HCT116 (cell line): ENCODE results near the gene MMS22L. TPM values are rescaled to one million over a fixed set of nuclear protein-coding genes. Genes with fewer than 3 reads are reported as not detected.

Source experiments
- ATAC-seq: fragments of 200-7000 bp; cut with Tn5 transposase; 2 replicates; pipeline ENCODE4 v1.9.1; 2020; ENCODE audit warnings: mild to moderate bottlenecking, moderate library complexity
- BruUV-seq: library from RNA; stranded (reverse); fragments of 400-500 nt; replicated peaks from 2 replicates; lab custom pipeline; 2021; lab: Mats Ljungman, UMichigan
- CTCF ChIA-PET: fragments of 300-600 bp; sonication (Branson Sonifier 250); formaldehyde crosslinking; loops from one replicate; lab custom pipeline; 2021; ENCODE audit warnings: antibody characterized with exemption; lab: Charles Lee
- POLR2A ChIA-PET: fragments of 300-600, 350-600 bp; sonication (Branson Sonifier 250); formaldehyde crosslinking; loops from one replicate; lab custom pipeline; 2021; ENCODE audit warnings: antibody characterized with exemption; lab: Charles Lee
- RAD21 ChIA-PET, 2 experiments: fragments of 300-600 bp; sonication (Branson Sonifier 250); formaldehyde crosslinking; loops; one replicate each; lab custom pipeline; 2023; ENCODE audit warnings: low total read pairs in 2 of 2; ENCODE audit not compliant: uncharacterized antibody in 2 of 2, unreplicated experiment in 2 of 2, low non-redundant PET in 1 of 2; lab: Charles Lee
- DNase-seq: peaks from one replicate; pipeline ENCODE4 v3.0.0-alpha.2; 2010; ENCODE audit warnings: low read depth, low spot score
- H2AFZ ChIP-seq: fragments of 200-600 bp; shearing (Covaris generic), sonication (generic); 2 replicates; pipeline ENCODE4 v1.6.1; 2017; ENCODE audit warnings: low read depth, mixed run types, mixed read lengths, antibody characterized with exemption, low read length; ENCODE audit not compliant: poor library complexity, severe bottlenecking
- H3K27ac ChIP-seq: 2 replicates; pipeline ENCODE4 v1.5.1; 2012; ENCODE audit warnings: low read depth, low read length
- H3K27me3 ChIP-seq: fragments of 200-600 bp; sonication (generic); 2 replicates; pipeline ENCODE4 v1.6.1; 2016; ENCODE audit warnings: mixed run types, low read length, mixed read lengths; ENCODE audit not compliant: insufficient read depth
- H3K36me3 ChIP-seq, 2 experiments: fragments of 200-500 bp in 1 of 2; fragments of 200-600 bp in 1 of 2; sonication (Bioruptor generic) in 1 of 2; sonication (generic) in 1 of 2; 2 replicates each; pipeline versions ENCODE4 v1.5.1 to v1.6.1; 2014 to 2016; ENCODE audit warnings: low read length in 2 of 2, inconsistent platforms in 1 of 2, mixed read lengths in 1 of 2, mixed run types in 1 of 2; ENCODE audit not compliant: insufficient read depth in 2 of 2, control insufficient read depth in 1 of 2
- H3K4me1 ChIP-seq, 2 experiments: fragments of 200-600 bp in 1 of 2; sonication (generic) in 1 of 2; 2 replicates each; pipeline versions ENCODE4 v1.5.1 to v1.6.1; 2012 to 2017; ENCODE audit warnings: low read length in 2 of 2, inconsistent platforms in 1 of 2, mild to moderate bottlenecking in 1 of 2, mixed read lengths in 1 of 2, mixed run types in 1 of 2, moderate library complexity in 1 of 2; ENCODE audit not compliant: insufficient read depth in 2 of 2, control insufficient read depth in 1 of 2
- H3K4me2 ChIP-seq: fragments of 200-600 bp; sonication (generic); 2 replicates; pipeline ENCODE4 v1.6.1; 2017; ENCODE audit warnings: mixed run types, low read length, mixed read lengths
- H3K4me3 ChIP-seq, 2 experiments: fragments of 200-600 bp in 1 of 2; sonication (generic) in 1 of 2; replicated peaks in 1 of 2; 2 replicates each; pipeline ENCODE4 v1.5.1; 2011 to 2016; ENCODE audit warnings: low read length in 2 of 2, control low read depth in 1 of 2, low read depth in 1 of 2, mild to moderate bottlenecking in 1 of 2, mixed read lengths in 1 of 2, mixed run types in 1 of 2
- H3K79me2 ChIP-seq: fragments of 200-600 bp; sonication (generic); 2 replicates; pipeline ENCODE4 v1.6.1; 2017; ENCODE audit warnings: mild to moderate bottlenecking, mixed run types, low read length, moderate library complexity, mixed read lengths; ENCODE audit not compliant: insufficient read depth
- H3K9ac ChIP-seq: fragments of 200-600 bp; sonication (generic); 2 replicates; pipeline ENCODE4 v1.6.1; 2016; ENCODE audit warnings: low read length, mixed read lengths
- H3K9me2 ChIP-seq: fragments of 200-600 bp; sonication (generic), shearing (Covaris generic); 2 replicates; pipeline ENCODE4 v1.6.1; 2017; ENCODE audit warnings: mixed run types, mild to moderate bottlenecking, moderate library complexity; ENCODE audit not compliant: insufficient read depth
- H3K9me3 ChIP-seq, 2 experiments: fragments of 200-500 bp in 1 of 2; fragments of 200-600 bp in 1 of 2; sonication (Bioruptor generic) in 1 of 2; sonication (generic) in 1 of 2; 2 replicates each; pipeline ENCODE4 v1.6.1; 2014 to 2017; ENCODE audit warnings: low read length in 2 of 2, mixed read lengths in 2 of 2, inconsistent platforms in 1 of 2, low read depth in 1 of 2, mild to moderate bottlenecking in 1 of 2, mixed run types in 1 of 2, moderate library complexity in 1 of 2; ENCODE audit not compliant: control insufficient read depth in 1 of 2, insufficient read depth in 1 of 2
- H4K20me1 ChIP-seq: fragments of 200-600 bp; sonication (generic), shearing (Covaris generic); 2 replicates; pipeline ENCODE4 v1.6.1; 2017; ENCODE audit warnings: mixed run types, mild to moderate bottlenecking, moderate library complexity; ENCODE audit not compliant: insufficient read depth
- CBX3 ChIP-seq: IDR thresholded peaks from 2 replicates; pipeline ENCODE4 v1.6.1; 2012; ENCODE audit warnings: low read depth
- EGR1 ChIP-seq: IDR thresholded peaks from 2 replicates; pipeline ENCODE4 v1.6.1; 2012; ENCODE audit warnings: low read depth
- ELF1 ChIP-seq: IDR thresholded peaks from 2 replicates; pipeline ENCODE4 v1.6.1; 2012; ENCODE audit warnings: low read depth, borderline replicate concordance
- EZH2 ChIP-seq: fragments of 200-600 bp; sonication (generic); IDR thresholded peaks from 2 replicates; pipeline ENCODE4 v1.6.1; 2017; ENCODE audit warnings: antibody characterized with exemption, mixed run types
- EZH2phosphoT487 ChIP-seq: fragments of 200-600 bp; IDR thresholded peaks from 2 replicates; pipeline ENCODE4 v1.6.1; 2018; ENCODE audit warnings: antibody characterized with exemption, borderline replicate concordance
- FOSL1 ChIP-seq: IDR thresholded peaks from 2 replicates; pipeline ENCODE4 v1.6.1; 2012; ENCODE audit warnings: low read depth
- JUND ChIP-seq: IDR thresholded peaks from 2 replicates; pipeline ENCODE4 v1.6.1; 2012
- POLR2A ChIP-seq: IDR thresholded peaks from 2 replicates; pipeline ENCODE4 v1.7.0; 2011; ENCODE audit warnings: borderline replicate concordance; ENCODE audit not compliant: insufficient read depth, insufficient read length; ENCODE audit errors: extremely low read depth
- POLR2AphosphoS5 ChIP-seq: IDR thresholded peaks from 2 replicates; pipeline ENCODE4 v1.6.1; 2011; ENCODE audit warnings: mild to moderate bottlenecking, low read depth, low read length, moderate library complexity
- RAD21 ChIP-seq: IDR thresholded peaks from 2 replicates; pipeline ENCODE4 v1.6.1; 2012; ENCODE audit warnings: low read depth, mild to moderate bottlenecking
- SIN3A ChIP-seq: IDR thresholded peaks from 2 replicates; pipeline ENCODE4 v1.6.1; 2012; ENCODE audit warnings: low read depth
- SRF ChIP-seq: IDR thresholded peaks from 2 replicates; pipeline ENCODE4 v1.6.1; 2012; ENCODE audit warnings: low read depth
- YY1 ChIP-seq: IDR thresholded peaks from 2 replicates; pipeline ENCODE4 v1.6.1; 2011; ENCODE audit warnings: low read length, low read depth, moderate library complexity, mild to moderate bottlenecking; ENCODE audit not compliant: insufficient replicate concordance; ENCODE audit errors: extremely low read depth
- ZFX ChIP-seq: fragments of 450-650 bp; IDR thresholded peaks from 2 replicates; pipeline ENCODE4 v1.6.1; 2017
- ZNF274 ChIP-seq: fragments of 200-500 bp; sonication (Bioruptor generic); IDR thresholded peaks from 2 replicates; pipeline ENCODE4 v1.6.1; 2014; ENCODE audit warnings: mild to moderate bottlenecking, low read depth, low read length, inconsistent platforms
- intact Hi-C: fragments of 100-400 bp; cut with micrococcal nuclease; formaldehyde crosslinking; loops from 2 replicates; pipeline ENCODE4 v1.10.0; 2022
- total RNA-seq: library from RNA; stranded (reverse); gene quantifications from one replicate; pipeline ENCODE4 v1.2.1, GENCODE V29; 2021; ENCODE audit not compliant: unreplicated experiment
- TF ChIP-seq, protein P1 (sequence below): IDR thresholded peaks from 2 replicates; pipeline ENCODE4 v1.6.1; 2012; ENCODE audit warnings: low read depth
- TF ChIP-seq, protein P2 (sequence below): IDR thresholded peaks from 2 replicates; pipeline ENCODE4 v1.6.1; 2012
- TF ChIP-seq, protein P3 (sequence below), 3 experiments: fragments of 200-600 bp in 1 of 3; sonication (generic) in 1 of 3; IDR thresholded peaks in 2 of 3; conservative IDR thresholded peaks in 1 of 3; 2 replicates each; pipeline ENCODE4 v1.5.1; 2012 to 2017; ENCODE audit warnings: low read depth in 2 of 3, low read length in 2 of 3, antibody characterized with exemption in 1 of 3, borderline replicate concordance in 1 of 3, control low read depth in 1 of 3, mild to moderate bottlenecking in 1 of 3, mixed read lengths in 1 of 3, mixed run types in 1 of 3, moderate library complexity in 1 of 3; ENCODE audit not compliant: insufficient read depth in 1 of 3
- TF ChIP-seq, protein P4 (sequence below): IDR thresholded peaks from 2 replicates; pipeline ENCODE4 v1.6.1; 2011; ENCODE audit warnings: mild to moderate bottlenecking, low read length, moderate library complexity; ENCODE audit not compliant: insufficient replicate concordance; ENCODE audit errors: extremely low read depth

The MMS22L gene
- total RNA-seq, 1 experiment from 2014 or later, result 44.1 TPM

DNA sequence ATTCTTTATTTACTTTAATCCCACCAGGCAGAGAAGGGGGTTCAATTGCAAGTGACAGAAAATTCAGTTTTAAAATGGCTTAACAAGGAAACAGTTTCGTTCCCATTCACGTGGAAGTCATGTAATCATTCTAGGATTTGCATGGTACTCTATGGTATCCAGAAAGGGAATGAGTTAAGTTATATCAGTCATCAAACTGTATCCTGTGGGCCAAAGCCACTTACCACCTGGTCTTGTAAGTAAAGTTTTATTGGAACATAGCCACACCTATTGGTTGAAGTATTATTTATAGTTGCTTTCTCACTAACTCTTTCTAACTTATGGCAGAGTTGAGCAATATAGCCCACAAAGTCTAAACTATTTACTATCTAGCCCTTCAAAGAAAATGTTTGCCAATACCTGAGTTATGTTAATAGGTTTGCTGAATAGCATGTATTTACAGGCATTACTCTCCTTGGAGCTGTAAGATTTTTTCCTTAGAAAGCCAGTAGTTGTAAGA is 10.2 kb upstream of the MMS22L start:
- TF ChIP-seq POLR2A (no peak), EZH2 (no peak), SIN3A (no peak), POLR2AphosphoS5 (no peak), ELF1 (no peak), SRF (no peak), ZNF274 (no peak), RAD21 (no peak), YY1 (no peak), CBX3 (no peak), EGR1 (no peak), FOSL1 (no peak), JUND (no peak), ZFX (no peak), EZH2phosphoT487 (no peak)
- TF ChIP-seq, protein P1, sequence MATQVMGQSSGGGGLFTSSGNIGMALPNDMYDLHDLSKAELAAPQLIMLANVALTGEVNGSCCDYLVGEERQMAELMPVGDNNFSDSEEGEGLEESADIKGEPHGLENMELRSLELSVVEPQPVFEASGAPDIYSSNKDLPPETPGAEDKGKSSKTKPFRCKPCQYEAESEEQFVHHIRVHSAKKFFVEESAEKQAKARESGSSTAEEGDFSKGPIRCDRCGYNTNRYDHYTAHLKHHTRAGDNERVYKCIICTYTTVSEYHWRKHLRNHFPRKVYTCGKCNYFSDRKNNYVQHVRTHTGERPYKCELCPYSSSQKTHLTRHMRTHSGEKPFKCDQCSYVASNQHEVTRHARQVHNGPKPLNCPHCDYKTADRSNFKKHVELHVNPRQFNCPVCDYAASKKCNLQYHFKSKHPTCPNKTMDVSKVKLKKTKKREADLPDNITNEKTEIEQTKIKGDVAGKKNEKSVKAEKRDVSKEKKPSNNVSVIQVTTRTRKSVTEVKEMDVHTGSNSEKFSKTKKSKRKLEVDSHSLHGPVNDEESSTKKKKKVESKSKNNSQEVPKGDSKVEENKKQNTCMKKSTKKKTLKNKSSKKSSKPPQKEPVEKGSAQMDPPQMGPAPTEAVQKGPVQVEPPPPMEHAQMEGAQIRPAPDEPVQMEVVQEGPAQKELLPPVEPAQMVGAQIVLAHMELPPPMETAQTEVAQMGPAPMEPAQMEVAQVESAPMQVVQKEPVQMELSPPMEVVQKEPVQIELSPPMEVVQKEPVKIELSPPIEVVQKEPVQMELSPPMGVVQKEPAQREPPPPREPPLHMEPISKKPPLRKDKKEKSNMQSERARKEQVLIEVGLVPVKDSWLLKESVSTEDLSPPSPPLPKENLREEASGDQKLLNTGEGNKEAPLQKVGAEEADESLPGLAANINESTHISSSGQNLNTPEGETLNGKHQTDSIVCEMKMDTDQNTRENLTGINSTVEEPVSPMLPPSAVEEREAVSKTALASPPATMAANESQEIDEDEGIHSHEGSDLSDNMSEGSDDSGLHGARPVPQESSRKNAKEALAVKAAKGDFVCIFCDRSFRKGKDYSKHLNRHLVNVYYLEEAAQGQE, result no peak
- TF ChIP-seq, protein P2, sequence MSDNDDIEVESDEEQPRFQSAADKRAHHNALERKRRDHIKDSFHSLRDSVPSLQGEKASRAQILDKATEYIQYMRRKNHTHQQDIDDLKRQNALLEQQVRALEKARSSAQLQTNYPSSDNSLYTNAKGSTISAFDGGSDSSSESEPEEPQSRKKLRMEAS, result no peak
- TF ChIP-seq, protein P3, sequence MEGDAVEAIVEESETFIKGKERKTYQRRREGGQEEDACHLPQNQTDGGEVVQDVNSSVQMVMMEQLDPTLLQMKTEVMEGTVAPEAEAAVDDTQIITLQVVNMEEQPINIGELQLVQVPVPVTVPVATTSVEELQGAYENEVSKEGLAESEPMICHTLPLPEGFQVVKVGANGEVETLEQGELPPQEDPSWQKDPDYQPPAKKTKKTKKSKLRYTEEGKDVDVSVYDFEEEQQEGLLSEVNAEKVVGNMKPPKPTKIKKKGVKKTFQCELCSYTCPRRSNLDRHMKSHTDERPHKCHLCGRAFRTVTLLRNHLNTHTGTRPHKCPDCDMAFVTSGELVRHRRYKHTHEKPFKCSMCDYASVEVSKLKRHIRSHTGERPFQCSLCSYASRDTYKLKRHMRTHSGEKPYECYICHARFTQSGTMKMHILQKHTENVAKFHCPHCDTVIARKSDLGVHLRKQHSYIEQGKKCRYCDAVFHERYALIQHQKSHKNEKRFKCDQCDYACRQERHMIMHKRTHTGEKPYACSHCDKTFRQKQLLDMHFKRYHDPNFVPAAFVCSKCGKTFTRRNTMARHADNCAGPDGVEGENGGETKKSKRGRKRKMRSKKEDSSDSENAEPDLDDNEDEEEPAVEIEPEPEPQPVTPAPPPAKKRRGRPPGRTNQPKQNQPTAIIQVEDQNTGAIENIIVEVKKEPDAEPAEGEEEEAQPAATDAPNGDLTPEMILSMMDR (IDR thresholded peaks at IDR 0.05 in 2 of 3, conservative IDR thresholded peaks at IDR 0.05 in 1 of 3; ENCODE audit: borderline replicate concordance in 1 of 3, insufficient read depth in 1 of 3, low read depth in 2 of 3, low read length in 2 of 3), result no peak
- TF ChIP-seq, protein P4, sequence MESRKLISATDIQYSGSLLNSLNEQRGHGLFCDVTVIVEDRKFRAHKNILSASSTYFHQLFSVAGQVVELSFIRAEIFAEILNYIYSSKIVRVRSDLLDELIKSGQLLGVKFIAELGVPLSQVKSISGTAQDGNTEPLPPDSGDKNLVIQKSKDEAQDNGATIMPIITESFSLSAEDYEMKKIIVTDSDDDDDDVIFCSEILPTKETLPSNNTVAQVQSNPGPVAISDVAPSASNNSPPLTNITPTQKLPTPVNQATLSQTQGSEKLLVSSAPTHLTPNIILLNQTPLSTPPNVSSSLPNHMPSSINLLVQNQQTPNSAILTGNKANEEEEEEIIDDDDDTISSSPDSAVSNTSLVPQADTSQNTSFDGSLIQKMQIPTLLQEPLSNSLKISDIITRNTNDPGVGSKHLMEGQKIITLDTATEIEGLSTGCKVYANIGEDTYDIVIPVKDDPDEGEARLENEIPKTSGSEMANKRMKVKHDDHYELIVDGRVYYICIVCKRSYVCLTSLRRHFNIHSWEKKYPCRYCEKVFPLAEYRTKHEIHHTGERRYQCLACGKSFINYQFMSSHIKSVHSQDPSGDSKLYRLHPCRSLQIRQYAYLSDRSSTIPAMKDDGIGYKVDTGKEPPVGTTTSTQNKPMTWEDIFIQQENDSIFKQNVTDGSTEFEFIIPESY, result no peak
- Histone ChIP-seq H3K36me3 (no peaks in the 10 kb centered on the region), H2AFZ (no peak overlapping the region), H4K20me1 (no peaks in the 10 kb centered on the region), H3K79me2 (no peaks in the 10 kb centered on the region), H3K4me2 (no peak overlapping the region), H3K27me3 (no peaks in the 10 kb centered on the region), H3K9ac (no peak overlapping the region), H3K27ac (no peak overlapping the region), H3K9me2 (no peaks in the 10 kb centered on the region), H3K4me3 (no peak overlapping the region), H3K4me1 (no peaks in the 10 kb centered on the region), H3K9me3 (peaks cover 6 to 8% of the 10 kb centered on the region in 2 experiments; a peak in 3 of 4 replicates)
- ATAC-seq (no peak), DNase-seq (no peak)
- intact Hi-C loops, result no loop called here
- RAD21 ChIA-PET, result no interaction called here
- BruUV-seq, result no TSS peak
- POLR2A ChIA-PET, result no interaction called here
- CTCF ChIA-PET, result no interaction called here
